Activated CD8-positive, alpha-beta T cell treated with anti-CD3 and anti-CD28 coated beads for 36 hours (primary cell): ENCODE measurements around the gene RASIP1. TPM values are rescaled to one million over a fixed set of nuclear protein-coding genes. Genes with fewer than 3 reads are reported as not detected.

ENCODE experiments used
- ATAC-seq: fragments of 200-7000 bp; cut with Tn5 transposase; one replicate; pipeline ENCODE4 v1.10.0; 2021; ENCODE audit warnings: mild to moderate bottlenecking, moderate library complexity
- CTCF ChIA-PET: fragments of 350-600 bp; sonication (Branson Sonifier 250); formaldehyde crosslinking; loops from one replicate; lab custom pipeline; 2021; ENCODE audit warnings: antibody characterized with exemption; lab: Charles Lee
- POLR2A ChIA-PET: fragments of 350-600 bp; sonication (Branson Sonifier 250); formaldehyde crosslinking; loops from one replicate; lab custom pipeline; 2021; ENCODE audit warnings: antibody characterized with exemption; lab: Charles Lee
- DNase-seq: peaks from one replicate; pipeline ENCODE4 v3.0.0-alpha.2; 2020
- H3K27ac Mint-ChIP-seq: one replicate; pipeline ENCODE4 v1.8.0; 2021; ENCODE audit warnings: mild to moderate bottlenecking, mixed read lengths
- H3K27me3 Mint-ChIP-seq: one replicate; pipeline ENCODE4 v1.8.0; 2021; ENCODE audit warnings: mixed read lengths
- H3K36me3 Mint-ChIP-seq: one replicate; pipeline ENCODE4 v1.8.0; 2021; ENCODE audit warnings: low read depth, mixed read lengths
- H3K4me1 Mint-ChIP-seq: one replicate; pipeline ENCODE4 v1.8.0; 2021; ENCODE audit warnings: low read depth, mixed read lengths
- H3K4me3 Mint-ChIP-seq: one replicate; pipeline ENCODE4 v1.8.0; 2021; ENCODE audit warnings: mild to moderate bottlenecking, moderate library complexity, mixed read lengths
- H3K9me3 Mint-ChIP-seq: one replicate; pipeline ENCODE4 v1.8.0; 2021; ENCODE audit warnings: mixed read lengths
- CTCF ChIP-seq: fragments of 200-600 bp; IDR thresholded peaks from one replicate; pipeline ENCODE4 v1.8.0; 2022; ENCODE audit warnings: antibody characterized with exemption, mild to moderate bottlenecking
- intact Hi-C: fragments of 100-400 bp; cut with micrococcal nuclease; formaldehyde crosslinking; loops from one replicate; pipeline ENCODE4 v1.10.0; 2022
- total RNA-seq, 2 experiments: library from RNA; stranded (reverse); gene quantifications; one replicate each; pipeline ENCODE4 v1.2.3, GENCODE V29; 2021

RASIP1 gene
- total RNA-seq, 2 experiments from 2014 or later: 0.72 to 1.2 TPM

GRCh38 chr19:48674216-48674809 lies 66.1 kb downstream of the RASIP1 start:
- Mint-ChIP-seq H3K27ac (no peak overlapping the region), H3K36me3 (peaks cover 2% of the 10 kb centered on the region), H3K9me3 (peaks cover 4% of the 10 kb centered on the region), H3K4me1 (peaks cover 3% of the 10 kb centered on the region), H3K4me3 (no peak overlapping the region), H3K27me3 (no peaks in the 10 kb centered on the region)
- ATAC-seq (no peak), DNase-seq (no peak)
- TF ChIP-seq CTCF: no peak
- POLR2A ChIA-PET: interaction anchor here (0.9 to 1.4 kb wide), 2 partner anchors 21 to 51 kb away, joined by 3 read pairs; partner anchors contain the start of gene FUT2
- CTCF ChIA-PET: interaction anchor here (0.6 to 3.1 kb wide), 17 partner anchors 8 to 298 kb away, joined by 3 to 18 read pairs (median 5); partner anchors contain the start of genes CA11 and RASIP1
- intact Hi-C loops: no loop called here

- TF ChIP-seq CTCF: no peak
- intact Hi-C loops: no loop called here
Measured at GRCh38 chr19:48673436-48674100, 66.8 kb downstream of the RASIP1 start.

GRCh38 chr19:48672994-48673393 lies 67.4 kb downstream of the RASIP1 start, which contains the start of gene NTN5:
Gene NTN5, minus strand, starts transcription at chr19:48673017. Its CDS starts 2,031 bp downstream, at chr19:48670986.
- intact Hi-C loops: no loop called here
- ChIA-PET POLR2A (interaction anchor here (1.4 kb wide), 1 partner anchor 23 kb away, joined by 3 read pairs; the partner anchor contains the start of gene FUT2), CTCF (no interaction called here)
- Mint-ChIP-seq H3K4me3 (no peak within 1 kb of the TSS), H3K9me3 (peaks cover 4% of the 10 kb centered on the region), H3K4me1 (peaks cover 3% of the 10 kb centered on the region), H3K27me3 (no peaks in the 10 kb centered on the region), H3K36me3 (peaks cover 2% of the 10 kb centered on the region), H3K27ac (no peak within 1 kb of the TSS)
- ATAC-seq (no peak), DNase-seq (no peak)
- no peak for TF ChIP-seq CTCF

More at GRCh38 chr19:48673436-48674100, 66.8 kb downstream of the RASIP1 start:
- Mint-ChIP-seq H3K4me1 (peaks cover 3% of the 10 kb centered on the region), H3K27me3 (no peaks in the 10 kb centered on the region), H3K27ac (no peak overlapping the region), H3K4me3 (no peak overlapping the region), H3K9me3 (peaks cover 4% of the 10 kb centered on the region), H3K36me3 (peaks cover 2% of the 10 kb centered on the region)
- ChIA-PET CTCF (interaction anchor here (1.3 to 3.1 kb wide), 4 partner anchors 27 to 71 kb away, joined by 5 to 18 read pairs (median 16); partner anchors contain the start of genes CA11 and RASIP1), POLR2A (interaction anchor here (1.4 kb wide), 1 partner anchor 22 kb away, joined by 3 read pairs; the partner anchor contains the start of gene FUT2)
- no peak for ATAC-seq
- no peak for DNase-seq

GRCh38 chr19:48671446-48671995 lies 68.9 kb downstream of the RASIP1 start:
- ATAC-seq: no peak
- no peak for TF ChIP-seq CTCF
- intact Hi-C loops: no loop called here
- DNase-seq: no peak
- H3K9me3 Mint-ChIP-seq: peaks cover 4% of the 10 kb centered on the region
- H3K4me1 Mint-ChIP-seq: peaks cover 3% of the 10 kb centered on the region
- CTCF ChIA-PET: no interaction called here
- H3K4me3 Mint-ChIP-seq: no peak overlapping the region
- H3K36me3 Mint-ChIP-seq: peaks cover 2% of the 10 kb centered on the region
- H3K27me3 Mint-ChIP-seq: no peaks in the 10 kb centered on the region
- POLR2A ChIA-PET: no interaction called here
- H3K27ac Mint-ChIP-seq: no peak overlapping the region
